AG04450 (cell line): ENCODE data around the gene EPHA6. TPM values are rescaled to one million over a fixed set of nuclear protein-coding genes. Genes with fewer than 3 reads are reported as not detected.

Source experiments
- CTCF ChIA-PET: fragments of 300-600, 350-600 bp; formaldehyde crosslinking; extraction: SDS; loops from one replicate; lab custom pipeline; 2022; ENCODE audit warnings: antibody characterized with exemption, inconsistent platforms; lab: Charles Lee
- POLR2A ChIA-PET: fragments of 350-600 bp; formaldehyde crosslinking; extraction: SDS; loops from one replicate; lab custom pipeline; 2021; ENCODE audit warnings: antibody characterized with exemption, inconsistent platforms; lab: Yijun Ruan, JAX
- DNase-seq: peaks from one replicate; pipeline ENCODE4 v3.0.0-alpha.2; 2011; ENCODE audit warnings: low read depth, low spot score
- H3K27ac ChIP-seq: one replicate; pipeline ENCODE4 v1.5.1; 2012; ENCODE audit warnings: low read depth, low read length, control low read depth
- H3K27me3 ChIP-seq: one replicate; pipeline ENCODE4 v1.6.0; 2012; ENCODE audit warnings: low read length; ENCODE audit not compliant: control insufficient read depth, insufficient read depth
- H3K4me3 ChIP-seq: 2 replicates; pipeline ENCODE4 v1.5.1; 2011; ENCODE audit warnings: mild to moderate bottlenecking, low read depth, low read length, control low read depth
- H3K9me3 ChIP-seq: 2 replicates; pipeline ENCODE4 v1.5.1; 2012; ENCODE audit warnings: low read length; ENCODE audit not compliant: control insufficient read depth, insufficient read depth
- polyA plus RNA-seq: library from polyadenylated mRNA; depleted of rRNA; stranded (reverse); fragments of >200 nt; gene quantifications from 2 replicates; pipeline ENCODE4 v1.2.3, GENCODE V29; 2011
- TF ChIP-seq, protein P1 (sequence below): IDR thresholded peaks from 2 replicates; pipeline ENCODE4 v1.5.1; 2011; ENCODE audit warnings: low read depth, low read length, control low read depth, inconsistent platforms

Gene EPHA6
- polyA plus RNA-seq, 1 experiment = not detected

DNA sequence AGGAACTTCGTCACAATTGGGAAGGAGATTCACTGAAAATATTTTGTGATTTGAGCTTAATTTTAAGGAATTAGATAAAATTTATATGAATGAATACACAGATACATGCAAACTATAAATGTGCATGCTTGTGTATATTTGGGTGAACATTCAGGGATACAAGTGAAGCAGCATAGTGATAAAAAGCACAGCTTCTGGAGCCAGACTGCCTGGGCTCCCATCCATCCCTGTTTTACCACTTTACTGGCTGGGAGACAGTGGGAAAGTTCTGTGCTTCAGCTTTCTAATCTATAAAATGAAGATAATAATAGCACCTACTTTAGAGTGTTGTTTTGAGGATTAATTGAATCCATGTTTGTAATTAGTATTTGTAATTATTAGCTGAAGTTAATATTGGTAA is 8.1 kb upstream of the EPHA6 start:
- ChIA-PET POLR2A (no interaction called here), CTCF (no interaction called here)
- no peak for DNase-seq
- Histone ChIP-seq H3K27me3 (no peaks in the 10 kb centered on the region), H3K4me3 (no peak overlapping the region), H3K27ac (no peak overlapping the region), H3K9me3 (peaks cover under 1% of the 10 kb centered on the region; the same call in 1 of the 2 replicates)
- TF ChIP-seq, protein P1, sequence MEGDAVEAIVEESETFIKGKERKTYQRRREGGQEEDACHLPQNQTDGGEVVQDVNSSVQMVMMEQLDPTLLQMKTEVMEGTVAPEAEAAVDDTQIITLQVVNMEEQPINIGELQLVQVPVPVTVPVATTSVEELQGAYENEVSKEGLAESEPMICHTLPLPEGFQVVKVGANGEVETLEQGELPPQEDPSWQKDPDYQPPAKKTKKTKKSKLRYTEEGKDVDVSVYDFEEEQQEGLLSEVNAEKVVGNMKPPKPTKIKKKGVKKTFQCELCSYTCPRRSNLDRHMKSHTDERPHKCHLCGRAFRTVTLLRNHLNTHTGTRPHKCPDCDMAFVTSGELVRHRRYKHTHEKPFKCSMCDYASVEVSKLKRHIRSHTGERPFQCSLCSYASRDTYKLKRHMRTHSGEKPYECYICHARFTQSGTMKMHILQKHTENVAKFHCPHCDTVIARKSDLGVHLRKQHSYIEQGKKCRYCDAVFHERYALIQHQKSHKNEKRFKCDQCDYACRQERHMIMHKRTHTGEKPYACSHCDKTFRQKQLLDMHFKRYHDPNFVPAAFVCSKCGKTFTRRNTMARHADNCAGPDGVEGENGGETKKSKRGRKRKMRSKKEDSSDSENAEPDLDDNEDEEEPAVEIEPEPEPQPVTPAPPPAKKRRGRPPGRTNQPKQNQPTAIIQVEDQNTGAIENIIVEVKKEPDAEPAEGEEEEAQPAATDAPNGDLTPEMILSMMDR = no peak

DNA sequence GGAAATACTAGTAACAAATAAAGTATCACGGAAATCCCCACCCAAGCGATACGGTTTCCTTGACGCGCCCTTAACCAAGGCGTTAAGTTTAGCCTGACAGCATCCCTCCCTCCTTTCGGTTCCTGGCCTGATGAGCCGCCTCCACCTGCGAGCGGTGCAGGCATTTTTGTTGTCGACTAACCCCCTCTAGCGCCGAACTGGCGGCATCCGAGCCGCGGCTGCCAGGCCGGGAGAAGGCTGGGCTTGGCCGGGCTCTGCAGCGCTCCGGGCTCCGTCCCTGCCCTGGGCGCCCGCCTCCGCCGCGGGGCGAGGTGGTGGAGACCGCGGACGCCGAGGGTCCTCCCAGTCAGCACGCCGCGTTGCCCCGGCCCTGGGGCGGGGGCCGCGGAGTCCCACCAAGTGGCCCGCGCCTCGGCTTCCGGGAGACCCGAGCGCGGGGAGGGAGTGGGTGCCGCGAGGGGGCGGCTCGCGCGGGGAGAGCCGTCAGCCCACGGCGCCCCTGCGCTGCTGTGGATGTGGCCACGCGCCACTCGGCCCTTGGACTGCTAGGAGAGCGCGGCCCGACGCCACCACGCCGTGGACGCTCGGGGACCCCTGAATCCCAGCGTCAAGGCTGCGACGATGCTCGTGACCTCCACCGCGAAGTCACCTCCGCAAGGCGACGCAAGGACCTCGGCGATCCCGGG is 1.1 kb upstream of the EPHA6 start:
- POLR2A ChIA-PET = no interaction called here
- no peak overlapping the region for H3K27ac ChIP-seq
- no peaks in the 10 kb centered on the region; the same call in 1 of the 2 replicates for H3K9me3 ChIP-seq
- no peaks in the 10 kb centered on the region for H3K27me3 ChIP-seq
- CTCF ChIA-PET = no interaction called here
- DNase-seq = peak; percentile 6
- H3K4me3 ChIP-seq = peak overlapping the region; percentile 46
- TF ChIP-seq, protein P1 = peak; percentile 60

DNA sequence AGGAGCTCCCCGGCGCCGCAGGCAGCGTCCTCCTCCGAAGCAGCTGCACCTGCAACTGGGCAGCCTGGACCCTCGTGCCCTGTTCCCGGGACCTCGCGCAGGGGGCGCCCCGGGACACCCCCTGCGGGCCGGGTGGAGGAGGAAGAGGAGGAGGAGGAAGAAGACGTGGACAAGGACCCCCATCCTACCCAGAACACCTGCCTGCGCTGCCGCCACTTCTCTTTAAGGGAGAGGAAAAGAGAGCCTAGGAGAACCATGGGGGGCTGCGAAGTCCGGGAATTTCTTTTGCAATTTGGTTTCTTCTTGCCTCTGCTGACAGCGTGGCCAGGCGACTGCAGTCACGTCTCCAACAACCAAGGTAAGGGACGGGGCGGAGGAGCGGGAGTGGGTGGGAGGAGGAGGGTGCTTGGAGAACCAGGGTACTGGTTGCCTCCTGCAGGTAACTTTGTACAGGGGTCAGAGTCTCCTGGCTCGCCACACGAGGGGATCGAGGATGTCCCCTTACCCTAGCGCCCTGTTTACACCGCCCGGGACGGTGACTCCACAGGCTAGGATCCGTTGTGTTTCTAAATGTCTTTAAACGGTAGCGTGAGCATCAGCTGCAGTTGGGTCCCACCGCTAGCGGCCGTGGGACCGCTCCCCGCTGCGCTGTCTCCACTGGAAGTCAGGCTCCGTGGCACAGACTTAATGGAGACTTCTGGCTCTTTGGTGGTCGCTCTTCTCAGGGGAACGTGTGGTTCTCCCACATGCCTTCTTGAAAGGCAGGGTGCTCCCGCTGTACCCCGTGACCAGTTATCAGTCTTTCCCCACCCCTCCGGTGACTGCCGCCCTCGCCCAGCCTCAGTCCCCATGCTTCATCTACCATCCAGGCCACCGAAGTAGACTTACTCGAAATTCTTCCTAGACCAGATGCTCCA is 515 bp downstream of the EPHA6 start:
- no peaks in the 10 kb centered on the region; the same call in 1 of the 2 replicates for H3K9me3 ChIP-seq
- ChIA-PET CTCF (interaction anchor here (0.6 kb wide), 1 partner anchor 21 kb away, joined by 3 read pairs; no protein-coding TSS in a partner anchor), POLR2A (no interaction called here)
- no peak for DNase-seq
- H3K27ac ChIP-seq = no peak overlapping the region
- no peaks in the 10 kb centered on the region for H3K27me3 ChIP-seq
- TF ChIP-seq, protein P1 = no peak
- H3K4me3 ChIP-seq = no peak overlapping the region

DNA sequence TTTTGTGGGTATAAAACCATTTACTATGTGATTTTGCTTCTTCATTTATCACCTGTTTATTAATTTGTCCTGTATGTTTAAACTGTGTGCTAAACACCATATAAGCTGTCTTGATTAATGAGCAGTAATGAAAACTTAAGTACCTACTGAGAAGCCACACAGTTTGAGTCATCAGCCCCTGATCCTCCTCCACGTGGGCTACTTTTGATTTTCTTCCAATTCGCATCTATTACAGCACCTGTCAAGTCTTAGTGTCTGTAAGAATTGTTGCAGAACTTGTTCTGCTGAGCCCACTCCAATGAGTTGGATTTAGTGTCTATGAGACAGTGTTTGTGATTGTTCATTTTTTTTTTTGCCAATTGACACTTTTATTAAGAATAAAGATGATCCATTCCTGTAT is 16.8 kb downstream of the EPHA6 start:
- ChIA-PET CTCF (no interaction called here), POLR2A (no interaction called here)
- Histone ChIP-seq H3K27ac (no peak overlapping the region), H3K27me3 (no peaks in the 10 kb centered on the region), H3K9me3 (no peaks in the 10 kb centered on the region), H3K4me3 (no peak overlapping the region)
- no peak for DNase-seq
- TF ChIP-seq, protein P1 = no peak

DNA sequence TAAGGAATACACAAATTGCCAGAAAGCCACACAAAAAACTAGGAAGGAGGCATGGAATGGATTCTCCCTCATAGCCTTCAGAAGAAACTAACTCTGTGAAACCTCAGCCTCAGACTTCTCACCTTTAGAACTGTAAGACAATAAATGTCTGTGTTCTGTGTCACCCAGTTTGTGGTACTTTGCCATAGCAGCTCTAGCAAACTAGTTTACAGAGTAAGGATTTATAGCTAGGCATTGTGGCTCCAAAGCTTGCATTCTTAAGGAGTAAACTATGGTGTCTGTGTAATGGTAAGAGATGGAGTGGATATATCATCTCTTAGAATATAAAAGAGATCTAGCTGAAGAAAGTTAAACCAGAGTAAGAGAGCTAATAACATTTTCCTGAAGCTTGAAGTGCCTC is 18.9 kb downstream of the EPHA6 start:
- no peak for DNase-seq
- no peaks in the 10 kb centered on the region for H3K27me3 ChIP-seq
- H3K4me3 ChIP-seq = no peak overlapping the region
- H3K9me3 ChIP-seq = no peaks in the 10 kb centered on the region
- TF ChIP-seq, protein P1 = no peak
- CTCF ChIA-PET = no interaction called here
- no peak overlapping the region for H3K27ac ChIP-seq
- POLR2A ChIA-PET = no interaction called here
